K562 (cell line): ENCODE data around the gene FAM89B. TPM values are rescaled to one million over a fixed set of nuclear protein-coding genes. Genes with fewer than 3 reads are reported as not detected.
A peak's percentile ranks its signal among the peaks of the same experiment; 100 is the strongest.

Experiments
- CEBPB ChIP-seq: fragments of 450-650 bp; IDR thresholded peaks from 2 replicates; pipeline ENCODE4 v1.6.1; 2016; ENCODE audit warnings: missing genetic modification characterization, missing compliant biosample characterization
- CHAMP1 ChIP-seq: fragments of 450-650 bp; IDR thresholded peaks from 2 replicates; pipeline ENCODE4 v1.6.1; 2016; ENCODE audit warnings: mild to moderate bottlenecking
- CTCF ChIP-seq, 3 experiments: IDR thresholded peaks in 2 of 3; conservative IDR thresholded peaks in 1 of 3; 2 replicates each; pipeline ENCODE4 v1.5.1; 2011 to 2012; ENCODE audit warnings: low read length in 3 of 3, mild to moderate bottlenecking in 3 of 3, control low read depth in 2 of 3, improper control_type of control experiment in 1 of 3, inconsistent platforms in 1 of 3, low read depth in 1 of 3, mixed read lengths in 1 of 3, moderate library complexity in 1 of 3; ENCODE audit not compliant: insufficient read depth in 2 of 3
- E2F3 ChIP-seq: fragments of 250-450 bp; sonication (Bioruptor Pico); IDR thresholded peaks from 2 replicates; pipeline ENCODE4 v1.4.0; 2020; ENCODE audit warnings: mild to moderate bottlenecking
- HDAC2 ChIP-seq: fragments of 450-650 bp; IDR thresholded peaks from 2 replicates; pipeline ENCODE4 v1.6.1; 2016; ENCODE audit warnings: mild to moderate bottlenecking
- IRF9 ChIP-seq: fragments of 450-650 bp; IDR thresholded peaks from 2 replicates; pipeline ENCODE4 v1.6.1; 2016; ENCODE audit warnings: missing biosample characterization, missing genetic modification characterization
- MTF1 ChIP-seq: fragments of 250-450 bp; sonication (Bioruptor Pico); IDR thresholded peaks from 2 replicates; pipeline ENCODE4 v1.9.0; 2021; ENCODE audit warnings: moderate library complexity, mild to moderate bottlenecking, inconsistent platforms, borderline replicate concordance
- NRF1 ChIP-seq, 2 experiments: fragments of 450-650 bp; IDR thresholded peaks in 1 of 2; conservative IDR thresholded peaks in 1 of 2; 2 replicates each; pipeline ENCODE4 v1.6.1; 2014; ENCODE audit warnings: mild to moderate bottlenecking in 2 of 2
- SIRT6 ChIP-seq: IDR thresholded peaks from one replicate; pipeline ENCODE4 v1.6.1; 2012; ENCODE audit warnings: low read depth, mild to moderate bottlenecking, control low read depth, inconsistent platforms, low read length, moderate library complexity
- SMAD1 ChIP-seq: fragments of 150-350 bp; IDR thresholded peaks from 2 replicates; pipeline ENCODE4 v1.6.1; 2014; ENCODE audit warnings: low read length, low read depth; ENCODE audit not compliant: partially characterized antibody
- STAG1 ChIP-seq: sonication (generic); formaldehyde crosslinking; IDR thresholded peaks from 2 replicates; pipeline ENCODE4 v1.5.0; 2020; ENCODE audit warnings: missing genetic modification reagents, borderline replicate concordance
- THAP7 ChIP-seq: fragments of 250-450 bp; sonication (Bioruptor Pico); IDR thresholded peaks from 2 replicates; pipeline ENCODE4 v1.5.0; 2021
- ZNF316 ChIP-seq: fragments of 450-650 bp; IDR thresholded peaks from 2 replicates; pipeline ENCODE4 v1.6.1; 2016
- ZNF717 ChIP-seq: fragments of 250-450 bp; sonication (Bioruptor Pico); IDR thresholded peaks from 2 replicates; pipeline ENCODE4 v1.5.0; 2021
- polyA plus RNA-seq, 8 experiments: library from polyadenylated mRNA; depleted of rRNA in 4 of 8; stranded (reverse) in 5 of 8; unstranded in 3 of 8; fragments of >200 nt; fragmentation: Nextera tagmentation in 2 of 8; fragmentation: Illumina TruSeq in 1 of 8; extraction: Ambion mirVana in 2 of 8; extraction: Trizol in 1 of 8; gene quantifications; 2 replicates each; pipeline versions ENCODE4 v1.2.1 to v1.2.3, GENCODE V29; 2011 to 2014; ENCODE audit warnings: inconsistent platforms in 1 of 8, missing spikeins in 1 of 8
- total RNA-seq, 7 experiments: library from RNA; depleted of rRNA in 6 of 7; stranded (reverse); fragments of >200 nt in 6 of 7; fragmentation: Illumina TruSeq in 2 of 7; extraction: Trizol in 2 of 7; gene quantifications; 2 replicates each; pipeline versions ENCODE4 v1.2.1 to v1.2.3, GENCODE V29; 2011 to 2021; ENCODE audit warnings: low replicate concordance in 1 of 7

The FAM89B gene
- total and polyA plus RNA-seq, 9 of the 15 experiments (the other 6 are each of a cell fraction or from before 2014, with no cell fraction given), result 0.32 to 27.6 (median 11.9) TPM

- TF ChIP-seq IRF9 (no peak), SMAD1 (no peak), CTCF (IDR thresholded peaks at IDR 0.05 in 2 of 3, conservative IDR thresholded peaks at IDR 0.05 in 1 of 3; ENCODE audit: insufficient read depth in 2 of 3, low read depth in 1 of 3, low read length in 3 of 3) (no peak), ZNF316 (no peak), CEBPB (tag) (no peak), HDAC2 (no peak), STAG1 (CRISPR knock-in tag) (no peak), MTF1 (CRISPR knock-in tag) (no peak), ZNF717 (CRISPR knock-in tag) (no peak), E2F3 (no peak), NRF1 (conservative IDR thresholded peaks at IDR 0.05 in 1 of 2, IDR thresholded peaks at IDR 0.05 in 1 of 2) (peak; percentile 35 to 44; a peak in 3 of 4 replicates), SIRT6 (no peak), CHAMP1 (no peak), THAP7 (CRISPR knock-in tag) (no peak)
These were observed 25.9 kb upstream of the FAM89B start (continued) for GRCh38 chr11:65546217-65546958.
